GM19238 (cell line): ENCODE data around the gene SLC19A3.
"Not testable (repeated sequence)": the region's sequence is repeated elsewhere in the genome, so short reads cannot be mapped to it uniquely, and the experiment has no call there.

Experiments
- DNase-seq: peaks from one replicate; pipeline ENCODE4 v3.0.0; 2011; ENCODE audit warnings: low spot score; ENCODE audit not compliant: insufficient read length

Gene SLC19A3

DNA sequence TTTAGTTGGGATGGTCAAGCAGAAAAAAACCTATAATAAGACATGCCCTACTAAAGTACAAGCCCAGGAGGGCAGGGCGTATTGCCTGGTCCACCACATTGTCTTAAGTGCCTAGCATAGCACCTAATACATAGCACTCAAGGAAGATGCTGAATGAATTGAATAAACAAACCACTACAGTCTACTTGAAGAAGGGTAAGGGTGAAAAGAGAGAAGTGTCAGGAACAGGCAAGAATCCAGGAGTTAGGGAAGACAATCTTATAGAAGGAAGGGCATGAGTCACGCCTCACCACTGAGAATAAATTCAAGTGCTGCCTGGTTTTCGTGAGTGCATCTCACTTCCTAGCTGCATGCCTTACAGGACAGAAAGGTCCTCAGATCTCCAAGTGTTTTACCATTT, 13.9 kb downstream of the SLC19A3 start:
- DNase-seq = no peak

DNA sequence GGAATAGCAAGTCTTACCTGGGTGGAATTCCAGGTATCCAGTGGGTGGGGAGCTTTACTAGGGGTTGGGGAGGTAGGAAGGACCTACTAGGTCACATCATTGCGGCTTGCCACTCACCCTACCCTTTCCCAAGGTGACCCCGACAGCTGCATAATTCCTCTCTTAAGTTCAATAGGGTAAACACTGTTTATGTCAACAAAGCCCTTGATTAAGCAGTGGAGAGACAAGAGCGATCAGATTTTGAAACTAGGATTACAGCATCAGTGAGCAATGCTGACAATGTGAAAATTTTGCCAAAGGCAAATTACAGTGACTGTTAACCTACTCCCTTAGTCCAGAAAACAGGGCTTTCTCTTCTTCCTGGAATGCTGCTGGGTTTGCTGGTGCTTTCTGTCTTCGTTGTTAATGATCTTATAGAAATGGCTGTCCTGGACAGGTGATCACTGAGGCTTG, 14.5 kb downstream of the SLC19A3 start:
- no peak for DNase-seq

DNA sequence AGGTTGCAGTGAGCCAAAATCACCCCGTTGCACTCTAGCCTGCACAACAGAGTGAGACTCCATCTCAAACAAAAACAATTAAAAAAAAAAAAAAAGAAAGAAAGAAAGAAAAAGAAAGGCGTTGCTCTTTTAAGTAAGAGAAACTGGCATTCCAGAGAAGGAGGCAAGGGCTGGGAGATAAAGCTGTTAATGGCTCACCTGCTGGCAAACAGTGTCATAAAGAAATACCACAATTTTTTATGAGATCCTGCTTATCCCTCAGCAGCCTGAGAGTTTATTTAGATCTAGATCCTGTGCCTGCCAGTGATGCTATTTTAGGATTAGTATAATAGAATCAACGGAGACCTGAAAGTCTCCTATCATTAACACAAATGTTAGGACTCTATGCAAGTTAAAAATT, 16.3 kb downstream of the SLC19A3 start:
- DNase-seq = no peak

DNA sequence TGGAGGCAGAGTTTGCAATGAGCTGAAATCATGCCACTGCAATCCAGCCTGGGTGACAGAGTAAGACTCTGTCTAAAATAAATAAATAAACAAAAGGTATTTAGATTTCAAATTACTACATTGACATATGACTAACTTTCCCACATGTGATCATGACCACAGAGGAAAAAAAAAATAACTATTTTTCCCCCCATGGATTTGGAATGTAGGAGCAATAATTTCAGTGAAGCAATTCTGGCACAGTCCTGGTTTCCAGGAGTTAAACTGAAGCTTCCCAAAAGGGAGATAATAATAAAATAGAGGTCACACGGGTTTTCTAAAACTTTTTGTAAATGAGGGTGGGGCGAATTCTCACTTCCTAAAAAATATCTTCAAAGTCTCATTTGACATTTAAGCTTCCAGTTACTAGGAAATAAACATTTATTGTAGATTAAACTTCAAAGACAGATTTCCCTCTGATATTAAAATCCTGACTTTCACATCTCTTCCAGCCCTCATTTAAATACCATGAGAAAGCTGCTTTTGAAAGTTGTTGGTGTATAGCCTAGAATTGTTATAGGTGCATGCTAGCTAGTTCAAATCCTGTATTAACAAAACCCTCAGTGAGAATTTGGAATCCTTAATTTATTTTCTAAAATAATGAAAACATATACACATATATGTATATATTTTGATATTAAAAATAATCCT, 20.7 kb downstream of the SLC19A3 start:
- no peak for DNase-seq

DNA sequence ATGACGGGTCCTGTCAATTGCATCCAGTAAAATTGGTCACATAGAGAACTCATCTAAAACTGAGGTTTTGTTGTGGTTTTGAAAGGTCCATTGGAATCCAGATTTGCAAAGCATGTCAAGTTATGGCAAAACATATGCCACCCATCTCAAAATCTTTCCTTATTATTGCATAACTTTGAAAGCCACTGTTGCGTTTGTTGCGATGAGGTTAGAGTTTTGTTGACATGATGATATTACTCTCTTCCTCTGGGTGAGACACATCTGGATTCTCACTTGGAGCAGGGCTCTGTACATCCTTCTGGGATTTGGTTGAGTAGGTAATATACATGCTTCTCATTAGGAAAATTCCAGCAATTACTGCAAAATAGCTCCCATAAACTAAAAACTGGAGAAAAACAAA, 30.6 kb downstream of the SLC19A3 start:
- no peak for DNase-seq

DNA sequence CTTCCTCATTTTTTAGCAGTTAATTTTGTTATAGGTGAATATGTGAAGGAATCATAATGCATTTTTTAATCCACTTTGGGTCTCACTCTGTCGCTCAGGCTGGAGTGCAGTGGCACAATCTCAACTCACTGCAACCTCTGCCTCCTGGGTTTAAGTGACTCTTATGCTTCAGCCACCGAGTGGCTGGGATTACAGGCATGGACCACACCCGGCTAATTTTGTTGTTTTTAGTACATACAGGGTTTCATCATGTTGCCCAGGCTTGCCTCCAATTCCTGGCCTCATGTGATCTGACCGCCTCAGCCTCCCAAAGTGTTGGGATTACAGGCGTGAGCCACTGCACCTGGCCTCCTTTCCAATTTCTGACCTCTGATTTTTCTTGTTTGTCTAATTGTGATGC, 33.6 kb downstream of the SLC19A3 start:
- no peak for DNase-seq

DNA sequence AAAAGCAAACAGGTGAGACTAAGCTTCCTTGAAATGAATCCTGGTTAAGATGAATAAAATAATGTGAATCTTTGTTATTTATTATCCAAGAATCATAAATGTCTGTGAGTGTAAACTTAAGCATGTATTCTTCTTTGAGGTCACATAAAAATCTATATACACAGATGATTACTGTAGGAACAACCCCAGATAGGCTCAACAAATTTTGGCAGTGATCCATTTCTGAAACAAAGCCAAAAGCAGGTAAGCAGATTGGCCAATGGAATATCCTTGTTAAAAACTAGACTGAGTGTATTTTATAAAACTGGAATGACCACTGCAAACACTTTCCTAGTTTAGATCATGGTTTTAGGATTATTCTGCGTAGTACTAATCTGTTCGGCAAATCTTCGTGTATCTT, 39.9 kb downstream of the SLC19A3 start:
- no peak for DNase-seq

DNA sequence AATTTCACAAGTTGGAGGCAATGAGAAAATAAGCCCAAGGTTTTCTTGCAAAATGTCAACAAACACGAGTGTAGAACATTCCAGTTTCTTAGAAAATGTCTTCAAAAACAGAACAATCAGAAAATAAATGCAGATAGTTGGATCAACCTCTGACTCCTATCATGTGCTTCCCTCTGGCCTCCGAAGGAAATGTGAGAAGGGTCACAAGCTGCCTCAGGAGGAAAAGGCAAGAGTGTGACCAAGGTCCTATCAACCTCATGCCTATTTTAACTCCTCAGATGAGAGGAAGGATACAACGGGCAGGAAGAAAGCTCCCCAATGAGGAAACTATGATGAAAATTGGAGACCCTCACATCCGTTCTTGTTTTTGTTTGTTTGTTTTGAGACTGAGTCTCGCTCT, 43.3 kb downstream of the SLC19A3 start:
- no peak for DNase-seq

DNA sequence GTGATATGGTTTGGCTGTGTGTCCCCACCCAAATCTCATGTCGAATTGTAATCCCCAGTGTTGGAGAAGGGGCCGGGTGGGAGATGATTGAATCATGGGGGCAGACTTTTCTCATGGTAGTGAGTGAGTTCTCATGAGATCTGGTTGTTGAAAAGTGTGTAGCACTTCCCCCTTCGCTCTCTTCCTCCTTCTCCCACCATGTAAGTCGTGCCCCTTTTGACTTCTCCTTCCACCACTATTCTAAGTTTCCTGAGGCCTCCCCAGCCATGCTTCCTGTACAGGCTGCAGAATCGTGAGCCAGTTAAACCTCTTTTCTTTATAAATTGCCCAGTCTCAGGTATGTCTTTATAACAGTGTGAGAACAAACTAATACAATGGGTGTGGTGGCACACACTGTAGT, 44.2 kb downstream of the SLC19A3 start:
- DNase-seq = not testable (repeated sequence)

DNA sequence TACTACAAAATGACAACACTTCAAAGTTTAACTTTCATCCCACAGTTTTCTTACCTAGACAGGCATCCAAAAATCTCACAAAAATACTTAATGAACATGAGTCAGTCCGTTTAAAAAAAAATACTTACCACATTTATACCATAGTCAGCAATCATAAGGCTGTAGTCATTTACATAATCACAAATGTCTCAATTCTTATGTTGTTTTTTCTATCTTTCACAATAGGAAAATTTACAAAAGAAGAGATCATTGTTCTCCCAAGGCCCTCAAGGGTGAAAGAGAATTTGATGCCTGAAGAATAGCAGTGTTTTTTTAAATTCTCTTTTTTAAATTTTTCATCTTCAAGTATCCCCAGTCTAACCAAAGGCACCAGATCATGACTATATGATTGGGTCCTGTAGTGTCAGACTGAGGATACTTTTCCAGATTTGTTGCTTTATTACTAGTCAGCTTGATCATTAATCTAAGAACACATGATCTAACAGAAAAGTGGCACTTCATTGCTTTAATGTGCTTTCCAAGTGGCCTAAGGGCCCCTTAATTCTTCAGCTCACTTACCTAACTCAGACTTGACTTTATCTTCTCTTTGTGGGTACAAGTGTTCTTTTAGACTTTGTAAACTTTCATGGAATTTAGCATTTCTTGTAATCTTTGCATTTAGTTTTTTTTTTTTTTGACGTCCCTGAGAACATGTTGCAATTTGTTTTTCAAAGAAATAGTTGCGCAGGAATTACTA, 46.5 kb downstream of the SLC19A3 start:
- DNase-seq = no peak

DNA sequence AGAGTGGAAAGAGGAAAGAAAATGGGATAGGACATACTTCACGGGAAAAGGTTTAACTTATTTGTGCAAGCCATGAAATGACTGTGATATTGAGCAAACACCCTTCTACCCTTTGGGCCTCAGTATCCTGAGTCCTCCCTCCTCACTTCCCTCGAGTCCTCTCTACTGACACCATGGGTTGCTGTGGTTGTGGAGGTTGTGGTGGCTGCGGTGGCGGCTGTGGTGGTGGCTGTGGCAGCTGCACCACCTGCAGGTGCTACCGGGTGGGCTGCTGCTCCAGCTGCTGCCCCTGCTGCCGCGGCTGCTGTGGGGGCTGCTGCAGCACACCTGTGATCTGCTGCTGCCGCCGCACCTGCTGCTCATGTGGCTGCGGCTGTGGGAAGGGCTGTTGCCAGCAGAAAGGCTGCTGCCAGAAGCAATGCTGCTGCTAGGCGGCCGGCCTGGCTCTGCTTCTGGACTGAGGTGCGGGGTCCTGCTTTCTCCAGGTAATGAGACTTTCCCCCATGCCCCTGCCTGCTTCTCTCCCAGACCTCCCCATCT, 51.1 kb downstream of the SLC19A3 start, which contains the start of gene SCYGR5:
TSS of gene SCYGR5 (plus strand) at position 174 of the 540 bp plus-strand sequence. CDS start at position 174, 0 bp downstream.
- DNase-seq = not testable (repeated sequence)

DNA sequence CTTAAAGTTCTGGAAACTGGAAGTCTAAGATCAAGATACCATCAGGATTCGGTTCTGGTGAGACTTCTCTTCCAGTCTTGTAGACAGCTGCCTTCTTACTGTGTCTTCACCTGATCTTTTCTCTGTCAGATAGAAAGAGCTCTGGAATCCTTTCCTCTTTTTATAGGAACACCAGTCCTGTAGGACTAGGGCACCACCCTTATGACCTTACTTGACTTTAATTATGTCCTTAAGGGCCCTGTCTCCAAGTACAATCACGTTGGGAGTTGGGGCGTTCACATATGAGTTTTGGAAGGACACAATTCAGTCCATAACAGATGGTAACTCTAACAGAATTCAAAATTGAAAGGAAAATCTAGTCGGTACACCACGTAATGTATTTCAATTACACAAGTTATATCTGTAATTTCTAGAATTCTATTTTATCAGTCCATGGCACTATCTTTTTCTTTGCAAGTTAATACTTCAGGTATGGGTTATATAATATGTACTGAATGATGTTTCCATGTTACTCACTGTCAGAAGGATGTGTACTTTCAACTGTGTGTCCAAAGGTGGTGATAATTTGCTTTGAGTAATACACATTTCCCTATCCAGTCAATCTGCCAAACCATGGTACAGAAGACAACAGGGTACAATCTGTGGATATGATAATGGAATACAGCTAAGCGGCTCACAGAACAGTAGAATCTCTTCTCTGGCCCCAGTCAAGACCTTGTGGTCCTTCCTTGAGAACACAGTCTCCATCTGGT, 52.5 kb downstream of the SLC19A3 start:
- no peak for DNase-seq

DNA sequence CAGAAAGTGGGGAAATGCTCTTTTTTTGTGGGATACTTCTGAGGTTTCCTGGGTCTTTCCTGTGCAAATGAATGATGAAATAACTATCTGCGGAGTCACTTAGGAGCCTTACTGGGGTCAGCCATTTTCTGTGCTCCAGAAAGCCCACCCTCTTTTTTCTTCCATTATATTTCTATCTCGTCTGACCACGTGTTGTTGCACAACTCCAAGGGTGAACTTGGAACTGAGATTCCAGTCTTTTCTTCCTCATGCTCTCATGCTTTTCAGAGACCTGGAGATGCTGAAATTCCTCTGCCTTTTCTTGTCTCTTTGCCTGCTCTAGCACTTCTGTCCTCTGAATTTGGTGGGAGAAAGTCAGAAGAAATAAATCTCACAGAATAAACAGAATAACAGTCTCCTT, 56.0 kb downstream of the SLC19A3 start:
- no peak for DNase-seq

DNA sequence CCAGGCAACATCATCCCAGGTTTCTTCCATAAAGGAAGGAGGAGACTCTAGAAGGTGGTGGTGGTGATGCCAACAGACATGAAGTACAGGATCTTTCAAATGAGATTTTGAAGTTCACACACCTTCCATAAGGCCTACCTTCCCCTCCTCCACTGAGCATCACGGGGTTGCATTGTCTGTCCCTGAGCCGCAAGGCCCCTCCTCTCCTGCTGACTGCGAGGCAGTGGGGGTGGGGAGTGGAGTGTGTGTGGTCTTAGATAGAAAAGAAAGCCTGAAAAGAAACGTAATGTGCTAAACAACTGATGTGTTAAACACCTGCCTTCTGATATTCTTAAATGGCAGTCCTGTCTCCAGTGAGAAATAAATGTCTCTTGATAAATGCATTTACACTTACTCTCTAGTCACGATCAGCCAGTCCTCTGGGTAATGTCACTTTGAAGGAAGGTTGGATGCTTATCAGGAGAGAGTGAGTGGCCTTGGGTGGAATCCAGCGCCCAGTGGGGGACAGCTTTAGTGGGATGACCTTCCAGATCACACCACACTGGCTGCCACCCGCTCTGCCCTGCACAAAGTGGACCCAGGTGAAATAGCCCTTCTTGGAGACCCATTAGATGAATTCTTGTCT, 56.7 kb downstream of the SLC19A3 start:
- no peak for DNase-seq

DNA sequence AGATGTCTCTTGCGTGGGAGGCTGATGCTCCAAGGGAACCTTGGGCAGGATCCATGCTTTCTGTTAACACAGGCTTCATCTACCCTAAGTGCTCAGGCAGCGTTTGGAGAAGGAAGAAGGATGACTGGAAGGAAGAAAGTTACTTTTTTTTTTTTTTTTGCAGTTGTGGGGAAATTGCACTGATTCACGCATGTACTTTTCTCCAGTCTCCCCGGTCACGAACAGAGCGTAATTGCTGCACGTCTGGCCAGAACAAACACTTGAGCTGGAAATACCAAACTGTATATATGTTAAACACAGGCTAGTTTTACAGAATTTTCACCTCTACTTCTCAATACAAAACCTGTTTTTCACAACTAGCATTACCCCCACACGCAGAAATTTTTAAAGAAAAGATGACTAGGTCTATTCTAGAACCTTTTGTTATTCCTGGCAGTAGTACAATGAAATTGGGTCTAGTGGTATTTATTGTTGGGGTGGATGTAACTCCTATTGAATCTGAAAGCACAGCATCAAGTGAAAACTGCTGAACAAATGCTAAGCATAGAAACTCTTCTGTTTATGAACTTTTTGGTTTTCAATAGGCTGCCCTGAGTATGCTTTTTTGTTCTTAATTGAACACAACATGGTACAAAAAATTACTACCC, 60.5 kb downstream of the SLC19A3 start:
- DNase-seq = no peak

DNA sequence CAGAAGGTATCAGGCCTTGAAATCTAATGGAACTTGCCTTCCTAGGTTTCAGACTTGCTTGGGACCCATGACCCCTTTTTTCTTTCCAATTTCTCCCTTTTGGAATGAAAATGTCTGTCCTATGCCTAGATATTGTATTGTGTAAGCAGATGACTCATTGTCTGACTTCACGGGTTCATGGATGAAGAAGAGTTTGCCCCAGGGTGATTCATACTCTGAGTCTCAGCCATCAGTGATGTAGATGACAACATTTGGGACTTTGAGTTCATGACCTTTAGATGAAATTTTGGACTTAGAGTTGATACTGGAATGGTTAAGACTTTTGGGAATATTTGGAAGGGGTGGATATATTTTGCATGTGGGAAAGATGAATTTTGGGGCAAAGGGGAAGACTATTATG, 62.4 kb downstream of the SLC19A3 start:
- no peak for DNase-seq

DNA sequence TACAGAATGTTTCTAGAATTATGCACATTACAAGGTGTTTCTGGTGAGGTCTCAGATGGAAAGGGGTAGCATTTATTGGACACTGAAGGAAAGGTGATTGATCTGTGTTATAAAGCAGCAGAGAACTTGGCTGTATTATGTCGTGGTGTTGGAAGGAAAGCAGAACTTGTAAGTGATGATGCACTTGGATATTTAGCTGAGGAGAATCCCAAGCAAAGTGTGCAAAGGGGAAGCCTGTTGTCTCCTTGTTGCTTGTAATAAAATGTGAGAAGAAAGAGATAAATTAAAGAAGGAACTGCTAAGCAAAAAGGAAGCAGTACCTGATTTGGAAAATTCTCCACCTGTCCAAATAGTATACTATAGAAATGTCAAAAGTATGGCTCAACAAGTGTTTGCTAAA, 63.4 kb downstream of the SLC19A3 start:
- no peak for DNase-seq

DNA sequence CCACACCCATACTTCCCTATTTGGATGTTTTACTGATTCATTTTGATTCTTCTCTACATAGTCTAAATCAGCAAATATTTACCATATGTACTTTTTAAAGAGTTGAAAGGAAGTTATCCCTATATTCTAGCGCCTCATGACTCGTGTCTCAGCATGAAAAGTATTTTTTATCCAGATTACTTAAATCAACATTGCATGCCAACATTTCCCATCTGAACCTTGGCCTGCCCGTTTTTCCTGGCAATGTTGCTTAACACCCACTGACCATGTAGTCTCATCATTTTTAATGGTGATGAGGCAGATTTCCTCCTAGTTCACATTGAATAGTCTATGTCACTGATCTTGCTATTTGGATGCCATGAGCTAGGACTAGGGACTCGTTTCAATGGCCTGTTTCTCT, 64.4 kb downstream of the SLC19A3 start:
- no peak for DNase-seq

DNA sequence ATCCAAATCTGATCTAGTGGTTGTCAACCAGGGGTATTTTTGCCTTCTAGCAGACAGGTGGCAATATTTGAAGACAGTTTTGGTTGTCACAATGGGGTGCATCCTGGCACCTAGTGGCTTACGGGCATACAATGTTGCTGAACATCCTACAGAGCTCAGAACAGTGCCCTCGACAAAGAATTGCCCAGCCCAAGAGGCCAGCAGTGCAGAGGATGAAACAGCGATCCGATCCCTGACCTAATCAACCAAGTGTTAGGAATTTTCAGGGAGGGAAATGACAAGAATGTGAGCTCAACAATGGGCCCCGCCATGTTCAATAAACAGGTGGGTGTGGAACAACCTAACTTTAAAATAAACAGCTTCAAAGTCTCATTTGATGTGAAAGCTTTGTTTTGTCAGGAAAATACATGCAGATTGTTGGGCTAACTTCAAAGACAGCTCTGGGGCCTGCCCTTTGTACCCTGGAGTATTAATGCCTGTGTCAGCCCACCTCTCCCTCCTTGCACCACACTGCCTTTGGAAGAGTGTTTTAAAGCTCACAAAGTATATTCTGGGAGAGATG, 73.8 kb downstream of the SLC19A3 start:
- DNase-seq = no peak

DNA sequence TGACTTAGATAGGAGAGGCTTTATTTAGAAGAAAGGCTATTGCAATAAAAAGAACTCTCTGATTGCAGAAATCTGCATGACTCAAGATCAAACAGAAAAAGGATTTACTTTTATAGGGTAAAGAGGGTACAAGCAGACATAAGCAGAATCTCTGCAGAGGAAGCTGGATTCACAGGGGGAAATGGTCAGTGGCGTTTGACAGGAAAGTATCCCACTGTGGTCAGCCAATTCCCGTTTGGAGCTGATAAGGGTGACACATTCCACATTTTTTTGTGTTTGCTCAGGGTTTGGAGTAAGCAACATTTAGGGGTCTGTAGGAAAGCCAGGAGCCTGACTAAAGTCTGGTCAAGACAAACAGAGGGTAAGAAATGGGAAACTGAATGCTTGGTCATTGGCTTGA, 75.2 kb downstream of the SLC19A3 start:
- no peak for DNase-seq

DNA sequence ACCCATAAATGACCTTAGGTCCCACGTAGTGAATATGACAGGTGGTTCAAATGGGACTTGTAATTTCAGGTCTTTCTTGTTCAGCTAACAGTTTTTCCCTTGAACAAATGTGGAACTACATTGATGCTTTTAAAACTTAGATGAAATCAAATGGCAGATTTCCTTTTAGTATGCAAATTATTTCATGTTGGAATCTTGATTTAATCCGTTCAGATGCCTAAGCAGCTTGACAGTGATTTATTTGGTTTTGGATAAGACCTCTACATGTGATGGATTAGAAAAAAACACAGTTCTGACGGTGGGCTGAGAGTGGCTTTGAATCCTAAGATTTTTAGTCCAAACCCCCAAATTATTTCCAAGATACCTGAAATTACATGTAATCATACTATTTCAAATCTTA, 83.6 kb downstream of the SLC19A3 start:
- no peak for DNase-seq
